GM19043 (cell line): ENCODE data around the gene ATP13A3.

ENCODE experiments used
- ATAC-seq: cut with Tn5 transposase; IDR thresholded peaks from one replicate; pipeline ENCODE4 v1.9.1; 2021; ENCODE audit warnings: low read depth; ENCODE audit not compliant: unreplicated experiment

Gene ATP13A3

GRCh38 chr3:194379231-194379630 lies 107.6 kb downstream of the ATP13A3 start:
- ATAC-seq = no peak

GRCh38 chr3:194377708-194378107 lies 109.1 kb downstream of the ATP13A3 start:
- no peak for ATAC-seq

- no peak for ATAC-seq
These were observed 110.6 kb downstream of the ATP13A3 start for GRCh38 chr3:194376241-194376560.

- no peak for ATAC-seq
These were observed 111.1 kb downstream of the ATP13A3 start for GRCh38 chr3:194375473-194376240.

- no peak for ATAC-seq
These were observed 111.9 kb downstream of the ATP13A3 start for GRCh38 chr3:194374935-194375334.

- no peak for ATAC-seq
These were observed 112.9 kb downstream of the ATP13A3 start for GRCh38 chr3:194373899-194374298.

- no peak for ATAC-seq
These were observed 113.8 kb downstream of the ATP13A3 start for GRCh38 chr3:194373028-194373427.

- ATAC-seq = no peak
These were observed 116.0 kb downstream of the ATP13A3 start for GRCh38 chr3:194370753-194371152.

- ATAC-seq = no peak
These were observed 117.1 kb downstream of the ATP13A3 start, which contains the start of gene LRRC15 for GRCh38 chr3:194369522-194370279. LRRC15 (minus strand) TSS chr3:194369743; CDS start chr3:194361043, 8,700 bp downstream.

- ATAC-seq = no peak
These were observed 117.9 kb downstream of the ATP13A3 start for GRCh38 chr3:194368918-194369317.

GRCh38 chr3:194367992-194368841 lies 118.6 kb downstream of the ATP13A3 start:
- no peak for ATAC-seq

- no peak for ATAC-seq
These were observed 120.8 kb downstream of the ATP13A3 start for GRCh38 chr3:194365978-194366490.

GRCh38 chr3:194365526-194365925 lies 121.3 kb downstream of the ATP13A3 start:
- no peak for ATAC-seq

GRCh38 chr3:194364652-194365434 lies 122.0 kb downstream of the ATP13A3 start:
- no peak for ATAC-seq

- ATAC-seq = no peak
These were observed 122.5 kb downstream of the ATP13A3 start for GRCh38 chr3:194364314-194364651.

GRCh38 chr3:194360568-194360967 lies 126.2 kb downstream of the ATP13A3 start:
- no peak for ATAC-seq

GRCh38 chr3:194357681-194358080 lies 129.1 kb downstream of the ATP13A3 start:
- no peak for ATAC-seq

- no peak for ATAC-seq
These were observed 131.4 kb downstream of the ATP13A3 start for GRCh38 chr3:194355379-194355778.

- no peak for ATAC-seq
These were observed 132.5 kb downstream of the ATP13A3 start for GRCh38 chr3:194354315-194354714.
